ENCODE measurements around the gene KCTD2.

KCTD2 gene

GRCh38 chr17:75073618-75074047, 26.6 kb downstream of the KCTD2 start:
- DNase-seq (ENCODE audit: insufficient read length, low spot score) = no peak
- no peak for TF ChIP-seq CTCF (IDR thresholded peaks at IDR 0.05; ENCODE audit: insufficient read depth, missing control alignments)
- FAIRE-seq = no peak

DNA sequence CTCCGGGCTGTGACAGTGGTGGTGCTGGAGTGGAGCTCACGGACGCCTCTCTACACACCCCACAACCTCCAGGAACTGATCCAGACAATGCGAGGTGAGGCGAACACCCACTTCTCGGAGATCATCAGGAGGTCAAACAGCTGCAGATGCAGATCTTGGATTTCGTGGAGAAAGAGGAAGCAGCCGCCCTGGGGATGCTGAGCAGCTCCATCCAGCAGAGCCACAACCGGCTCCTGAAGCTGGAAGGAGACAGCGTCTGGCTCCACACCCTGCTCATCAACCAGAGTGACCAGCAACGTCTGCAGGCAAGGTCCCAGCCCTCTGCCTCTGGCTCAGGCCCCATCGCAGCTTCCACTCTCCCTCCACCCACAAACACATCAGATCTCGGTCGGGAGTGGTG, 27.5 kb downstream of the KCTD2 start:
- no peak for TF ChIP-seq CTCF (IDR thresholded peaks at IDR 0.05; ENCODE audit: insufficient read depth, missing control alignments)
- no peak for DNase-seq (ENCODE audit: insufficient read length, low spot score)
- no peak for FAIRE-seq

DNA sequence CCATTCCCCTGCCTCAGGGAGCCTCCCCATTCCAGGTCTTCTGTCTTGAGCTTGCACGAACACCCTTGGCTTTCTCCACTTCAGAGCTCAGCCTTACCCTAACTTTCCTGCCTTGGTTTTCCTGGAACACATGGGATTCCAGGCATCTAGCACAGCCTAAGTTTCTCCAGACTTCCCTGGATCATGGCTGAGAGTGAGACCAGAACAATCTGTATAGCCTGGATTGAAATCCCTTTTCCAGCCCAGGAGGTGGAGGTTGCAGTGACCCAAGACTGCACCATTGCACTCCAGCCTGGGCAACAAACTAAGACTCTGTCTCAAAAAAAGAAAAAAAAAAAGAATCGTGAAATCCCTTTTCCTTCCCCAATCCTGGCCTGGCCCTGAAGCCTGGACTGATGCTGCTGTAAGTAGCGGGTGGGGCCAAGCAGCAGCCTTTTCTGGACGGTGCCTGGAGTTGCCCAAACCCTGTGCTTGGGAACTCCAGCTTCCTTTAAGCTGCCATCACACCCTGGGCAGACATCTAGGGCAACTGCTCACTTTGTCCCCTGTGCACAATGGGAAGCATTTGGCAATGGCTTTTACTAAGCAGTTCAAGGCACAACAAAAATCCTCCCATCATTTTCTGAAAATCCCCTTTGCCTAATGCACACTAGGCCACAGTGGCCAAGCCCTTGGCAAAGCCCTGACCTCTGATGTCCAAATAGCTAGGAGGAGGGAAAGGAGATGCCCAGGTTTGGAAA, 28.7 kb downstream of the KCTD2 start:
- no peak for DNase-seq (ENCODE audit: insufficient read length, low spot score)
- no peak for TF ChIP-seq CTCF (IDR thresholded peaks at IDR 0.05; ENCODE audit: insufficient read depth, missing control alignments)
- no peak for FAIRE-seq

DNA sequence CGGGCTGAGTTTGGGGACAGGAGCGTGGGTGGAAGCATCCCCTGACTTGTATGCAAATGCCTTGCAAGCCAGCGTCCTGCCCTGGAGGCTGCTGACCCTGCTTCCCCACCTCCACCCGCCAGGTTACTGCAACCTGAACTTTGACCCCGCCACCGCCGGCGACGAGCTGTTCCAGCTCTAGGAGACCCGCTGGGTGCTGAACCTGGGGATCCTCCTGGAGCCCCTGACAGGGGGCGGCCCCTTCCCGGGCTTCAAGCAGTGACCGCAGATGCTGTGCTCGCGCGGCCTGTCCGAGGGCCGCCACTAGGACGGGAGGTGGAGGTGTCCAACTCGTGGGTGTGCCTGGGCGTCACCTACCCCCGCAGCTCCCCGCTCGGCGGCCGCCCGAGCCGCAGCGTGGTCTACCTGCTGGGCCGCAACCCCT, 30.1 kb downstream of the KCTD2 start:
- DNase-seq (ENCODE audit: insufficient read length, low spot score) (no peak), FAIRE-seq (no peak)
- no peak for TF ChIP-seq CTCF (IDR thresholded peaks at IDR 0.05; ENCODE audit: insufficient read depth, missing control alignments)

GRCh38 chr17:75077496-75078283, 30.7 kb downstream of the KCTD2 start:
- DNase-seq (ENCODE audit: insufficient read length, low spot score) (no peak), FAIRE-seq (no peak)
- no peak for TF ChIP-seq CTCF (IDR thresholded peaks at IDR 0.05; ENCODE audit: insufficient read depth, missing control alignments)

GRCh38 chr17:75078284-75079022, 31.4 kb downstream of the KCTD2 start:
- TF ChIP-seq CTCF (IDR thresholded peaks at IDR 0.05; ENCODE audit: insufficient read depth, missing control alignments) = no peak
- DNase-seq (ENCODE audit: insufficient read length, low spot score) (no peak), FAIRE-seq (no peak)

Measured in D721Med (cell line).